HG03159 (cell line): ENCODE measurements around the gene PDHB.

Experiments used
- ATAC-seq: cut with Tn5 transposase; IDR thresholded peaks from one replicate; pipeline ENCODE4 v1.9.1; 2021; ENCODE audit warnings: mild to moderate bottlenecking, moderate library complexity; ENCODE audit not compliant: unreplicated experiment

Gene PDHB

DNA sequence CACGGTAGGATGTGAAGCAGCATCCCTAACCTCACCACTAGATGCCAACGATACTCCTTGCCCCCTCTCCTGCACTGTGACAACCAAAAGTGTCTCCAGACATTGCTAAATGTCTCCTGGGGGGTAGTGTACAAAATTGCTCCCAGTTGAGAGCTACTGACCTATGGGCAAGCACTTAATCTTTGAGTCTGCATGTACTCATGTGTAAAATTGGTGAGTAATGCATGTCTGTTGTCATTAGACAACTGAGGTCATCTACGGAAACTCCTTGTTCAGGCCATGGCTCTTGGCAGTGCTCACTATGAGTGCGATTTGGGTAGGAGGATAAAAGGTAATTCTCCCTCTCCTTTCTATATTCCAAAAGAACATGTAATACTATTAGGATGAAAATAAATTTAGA is 29.2 kb downstream of the PDHB start:
- ATAC-seq: no peak

- ATAC-seq: no peak
Observed at GRCh38 chr3:58403513-58404109, 30.0 kb downstream of the PDHB start.

DNA sequence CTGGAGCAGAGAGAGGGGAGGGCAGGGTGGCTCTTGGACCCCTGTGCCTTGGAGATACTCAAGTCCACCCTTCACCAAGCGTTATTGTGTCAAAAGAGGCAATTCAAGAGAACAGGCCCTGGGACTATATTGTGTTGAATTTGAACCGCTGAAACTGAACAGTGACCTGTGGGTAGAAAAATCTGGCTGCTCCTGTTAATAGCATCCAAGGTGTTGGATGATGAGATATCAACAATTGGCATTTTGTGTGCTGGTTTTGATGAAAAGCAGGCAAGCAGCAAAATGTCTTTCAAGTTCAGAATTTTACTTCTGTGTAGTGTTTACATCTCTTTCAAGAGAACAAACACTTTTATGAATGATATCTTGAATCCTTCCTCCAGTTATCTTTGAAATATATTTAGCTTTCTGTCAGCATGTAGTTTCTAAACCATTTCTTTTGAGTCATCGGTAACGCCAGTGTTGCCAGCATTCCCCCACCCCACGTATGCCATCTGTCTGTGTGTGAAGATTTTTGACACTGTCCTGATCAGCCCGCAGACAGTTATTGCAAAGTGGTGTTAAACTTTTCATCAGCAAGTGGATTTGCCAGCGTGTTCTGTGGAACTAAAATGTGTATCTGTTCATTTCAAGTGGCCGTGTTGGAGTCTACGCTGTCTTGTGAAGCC is 34.8 kb downstream of the PDHB start:
- ATAC-seq: no peak

- no peak for ATAC-seq
Observed at GRCh38 chr3:58394339-58394738, 39.3 kb downstream of the PDHB start.

DNA sequence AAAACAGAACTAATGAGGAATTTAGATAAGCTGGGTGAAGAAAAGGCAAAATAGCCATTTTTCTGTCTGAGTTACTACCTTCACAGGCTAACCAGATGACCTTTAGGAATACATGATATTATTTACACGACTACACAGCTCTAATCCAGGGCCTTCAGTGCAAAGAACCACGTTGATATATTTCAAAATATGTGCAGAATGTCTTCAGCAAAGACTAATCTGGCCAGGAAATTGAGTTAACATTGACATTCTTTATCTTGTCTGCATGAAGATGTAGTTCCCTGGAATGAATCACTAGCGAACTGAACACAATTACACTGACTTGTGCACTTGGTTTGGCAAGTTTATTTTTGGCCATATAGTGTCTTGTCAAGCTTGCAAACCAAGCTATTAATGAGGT is 41.5 kb downstream of the PDHB start:
- ATAC-seq: no peak

DNA sequence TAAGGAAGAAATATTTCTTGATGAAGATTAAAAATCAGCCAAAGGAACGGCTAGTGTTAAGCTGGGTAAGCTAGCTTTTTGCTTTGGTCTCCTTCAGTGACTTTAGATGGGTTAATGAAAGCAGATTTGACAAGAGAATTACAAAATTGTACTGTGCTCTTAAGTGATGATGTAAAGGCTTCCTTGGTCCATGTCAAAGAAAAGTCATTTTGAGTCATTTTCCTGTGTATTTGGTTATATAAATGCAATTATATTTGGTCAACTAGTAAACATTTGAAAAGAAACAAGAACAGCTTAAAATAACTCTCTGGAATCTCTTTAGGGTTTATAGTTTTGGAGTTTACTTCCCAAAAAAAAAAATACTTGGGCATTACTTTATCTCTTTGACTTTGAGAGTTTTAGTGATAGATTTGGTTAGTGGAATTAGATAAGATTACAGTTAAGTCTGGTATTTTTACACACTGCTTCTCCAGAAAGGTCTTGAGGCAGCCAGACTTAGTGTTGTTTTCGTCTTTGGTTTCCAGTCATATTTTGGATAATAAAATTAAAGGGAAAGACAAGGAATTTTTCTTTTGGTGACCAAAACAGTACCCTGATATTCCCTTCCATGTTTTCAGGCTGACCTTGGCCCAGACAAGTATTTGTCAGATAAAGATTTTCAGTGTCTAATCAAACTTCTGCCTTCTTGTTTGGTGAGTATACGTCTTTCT is 42.3 kb downstream of the PDHB start:
- ATAC-seq: no peak

DNA sequence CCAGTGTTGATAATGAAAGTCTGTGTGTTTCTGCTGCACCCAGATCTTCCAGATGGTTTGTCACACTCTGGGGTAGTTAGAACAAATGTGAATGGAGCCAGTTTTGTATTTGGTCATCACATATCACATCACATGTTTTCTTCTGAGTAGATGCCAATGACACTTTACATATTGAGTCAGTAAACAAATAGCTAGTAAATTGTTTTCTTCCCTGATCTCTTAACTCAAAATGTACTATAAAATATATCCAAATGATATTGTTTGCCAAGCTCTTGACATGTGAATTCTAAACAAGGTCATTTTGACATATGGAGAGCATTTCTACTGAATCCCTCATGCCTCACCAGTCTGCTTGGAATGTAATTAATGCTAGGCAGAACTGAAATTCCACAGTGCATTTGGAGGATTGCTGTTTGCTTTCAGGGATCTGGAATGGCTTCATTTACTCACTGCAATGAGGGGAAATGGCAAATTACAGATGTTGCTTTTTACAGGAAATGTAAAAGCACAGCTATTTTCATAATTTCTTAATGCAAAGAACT is 45.0 kb downstream of the PDHB start:
- ATAC-seq: no peak

- ATAC-seq: no peak
Observed at GRCh38 chr3:58387650-58388546, 45.7 kb downstream of the PDHB start.

DNA sequence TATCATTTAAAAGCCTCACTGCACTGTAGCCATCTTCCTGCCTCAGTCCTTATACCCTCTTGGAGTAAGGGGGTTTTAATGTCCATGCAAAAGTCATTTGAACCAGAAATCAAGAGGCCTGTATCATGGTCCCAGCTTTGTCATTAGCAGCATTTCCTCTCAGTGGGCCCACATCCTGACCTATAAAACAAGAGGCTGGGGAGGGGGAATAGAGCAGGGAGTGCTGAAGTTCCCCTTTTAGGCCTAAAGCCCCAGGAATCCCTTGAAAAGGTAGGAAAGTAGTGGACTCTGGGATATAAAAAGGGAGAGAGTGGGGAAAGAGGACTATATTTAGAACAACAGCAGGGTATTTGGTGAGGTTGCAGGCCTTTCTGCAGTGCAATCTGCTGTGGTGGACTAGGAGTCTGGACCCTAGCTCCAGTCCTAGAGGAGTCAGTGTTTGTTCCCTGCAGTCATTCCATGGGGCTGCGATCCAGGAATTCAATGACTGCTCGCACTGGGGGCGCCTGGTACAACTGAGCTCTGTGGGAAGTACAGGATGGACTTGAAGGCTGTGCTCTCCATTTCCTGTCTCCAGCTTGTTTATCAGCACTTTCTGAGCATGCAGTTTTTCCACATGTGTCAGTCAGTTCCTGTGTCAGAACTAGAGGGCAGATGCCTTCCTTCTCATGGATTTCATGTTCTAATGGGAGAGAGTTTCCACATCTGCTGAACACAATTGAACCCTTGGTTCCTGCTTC is 46.8 kb downstream of the PDHB start:
- no peak for ATAC-seq

- no peak for ATAC-seq
Observed at GRCh38 chr3:58384381-58385090, 49.1 kb downstream of the PDHB start.

- ATAC-seq: no peak
Observed at GRCh38 chr3:58383904-58384303, 49.7 kb downstream of the PDHB start.

DNA sequence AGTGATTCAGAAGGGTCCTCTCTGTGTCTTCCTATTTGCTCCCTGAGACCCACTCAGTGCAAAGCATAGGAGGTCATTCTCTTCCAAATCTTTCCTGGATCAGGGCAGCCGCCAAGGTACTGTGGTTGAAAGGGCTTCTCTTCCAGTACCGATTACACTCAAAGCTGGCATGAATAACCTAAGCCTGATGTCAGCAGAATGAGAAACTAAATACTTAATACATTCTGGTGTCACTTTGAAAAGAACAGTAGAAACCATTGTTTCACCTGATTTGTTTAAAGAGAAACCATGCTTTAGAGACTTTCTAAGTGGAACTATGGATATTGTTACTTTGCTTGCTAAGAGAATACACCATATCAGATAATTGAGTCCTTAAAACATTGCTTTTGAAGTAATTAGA is 50.2 kb downstream of the PDHB start:
- ATAC-seq: no peak

DNA sequence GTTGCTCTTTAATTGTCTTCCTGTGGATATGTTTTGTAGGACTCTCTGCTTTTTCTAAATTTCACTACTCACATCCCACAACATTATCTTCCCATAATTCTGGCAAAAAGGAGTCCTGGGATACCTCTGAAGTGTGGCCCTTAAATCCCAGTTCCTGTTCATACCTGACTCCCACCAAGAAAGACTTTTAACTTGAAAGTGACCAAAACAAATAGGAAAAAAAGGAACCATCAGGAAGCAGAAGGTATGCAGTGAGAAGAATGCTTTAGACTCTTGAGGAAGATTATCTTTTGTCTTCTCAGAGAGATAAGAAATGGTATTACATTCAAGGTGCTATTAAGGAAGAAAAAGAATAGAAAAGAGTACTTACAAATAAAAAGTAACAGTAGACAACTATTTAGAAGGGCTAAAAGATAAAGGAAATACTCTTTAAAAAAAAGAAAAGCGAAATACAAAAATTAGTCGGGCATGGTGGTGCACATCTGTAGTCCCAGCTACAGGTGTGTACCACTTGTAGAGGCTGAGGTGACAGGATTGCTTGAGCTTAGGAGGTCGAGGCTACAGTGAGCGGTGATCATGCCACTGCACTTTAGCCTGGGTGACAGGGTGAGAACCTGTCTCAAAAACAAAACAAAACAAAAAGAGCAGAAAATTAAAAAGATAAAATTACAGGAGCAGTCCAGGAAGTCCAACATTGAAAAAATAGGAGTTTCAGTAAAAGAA is 54.1 kb downstream of the PDHB start:
- no peak for ATAC-seq

- ATAC-seq: no peak
Observed at GRCh38 chr3:58377750-58378149, 55.9 kb downstream of the PDHB start.
